Upper lobe of right lung (tissue), 1 donor: ENCODE data around the gene IL23R. TPM values are rescaled to one million over a fixed set of nuclear protein-coding genes. Genes with fewer than 3 reads are reported as not detected.

Experiments
- ATAC-seq: fragments of 200-7000 bp; cut with Tn5 transposase; one replicate; pipeline ENCODE4 v1.9.1; 2020; ENCODE audit warnings: mild to moderate bottlenecking, moderate library complexity
- DNase-seq: peaks from one replicate; pipeline ENCODE4 v3.0.0-alpha.2; 2020
- H3K27ac ChIP-seq: fragments of 200-600 bp; one replicate; pipeline ENCODE4 v1.8.0; 2022
- H3K27me3 ChIP-seq: fragments of 200-600 bp; one replicate; pipeline ENCODE4 v1.8.0; 2022; ENCODE audit warnings: mild to moderate bottlenecking
- H3K36me3 ChIP-seq: fragments of 200-600 bp; one replicate; pipeline ENCODE4 v1.8.0; 2022
- H3K4me1 ChIP-seq: fragments of 200-600 bp; one replicate; pipeline ENCODE4 v1.8.0; 2022
- H3K4me3 ChIP-seq: fragments of 200-600 bp; one replicate; pipeline ENCODE4 v1.8.0; 2022; ENCODE audit warnings: mild to moderate bottlenecking
- H3K9me3 ChIP-seq: fragments of 200-600 bp; one replicate; pipeline ENCODE4 v1.8.0; 2022
- intact Hi-C: fragments of 100-400 bp; cut with DNase I; formaldehyde crosslinking; loops from one replicate; pipeline ENCODE4 v1.11.0; 2022
- total RNA-seq: library from RNA; stranded (reverse); fragmentation: NEBNext Ultra II Directional; extraction: Animal tissue kit (Norgen Biotek cat#: 25700); gene quantifications from one replicate; pipeline ENCODE4 v1.2.1, GENCODE V29; 2021
- TF ChIP-seq, protein P1 (sequence below): fragments of 200-600 bp; IDR thresholded peaks from one replicate; pipeline ENCODE4 v1.8.0; 2022; ENCODE audit warnings: antibody characterized with exemption
- donor health status: DM: no; HTN: yes; CAD: no; lungs with severe emphysema.

The IL23R gene
- total RNA-seq, 1 donor from 2014 or later = 0.20 TPM

- TF ChIP-seq, protein P1, sequence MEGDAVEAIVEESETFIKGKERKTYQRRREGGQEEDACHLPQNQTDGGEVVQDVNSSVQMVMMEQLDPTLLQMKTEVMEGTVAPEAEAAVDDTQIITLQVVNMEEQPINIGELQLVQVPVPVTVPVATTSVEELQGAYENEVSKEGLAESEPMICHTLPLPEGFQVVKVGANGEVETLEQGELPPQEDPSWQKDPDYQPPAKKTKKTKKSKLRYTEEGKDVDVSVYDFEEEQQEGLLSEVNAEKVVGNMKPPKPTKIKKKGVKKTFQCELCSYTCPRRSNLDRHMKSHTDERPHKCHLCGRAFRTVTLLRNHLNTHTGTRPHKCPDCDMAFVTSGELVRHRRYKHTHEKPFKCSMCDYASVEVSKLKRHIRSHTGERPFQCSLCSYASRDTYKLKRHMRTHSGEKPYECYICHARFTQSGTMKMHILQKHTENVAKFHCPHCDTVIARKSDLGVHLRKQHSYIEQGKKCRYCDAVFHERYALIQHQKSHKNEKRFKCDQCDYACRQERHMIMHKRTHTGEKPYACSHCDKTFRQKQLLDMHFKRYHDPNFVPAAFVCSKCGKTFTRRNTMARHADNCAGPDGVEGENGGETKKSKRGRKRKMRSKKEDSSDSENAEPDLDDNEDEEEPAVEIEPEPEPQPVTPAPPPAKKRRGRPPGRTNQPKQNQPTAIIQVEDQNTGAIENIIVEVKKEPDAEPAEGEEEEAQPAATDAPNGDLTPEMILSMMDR = no peak
- intact Hi-C loops = no loop called here
- H3K4me1 ChIP-seq = peaks cover 9% of the 10 kb centered on the region
These were observed 15.3 kb upstream of the IL23R start for GRCh38 chr1:67150931-67151330.

DNA sequence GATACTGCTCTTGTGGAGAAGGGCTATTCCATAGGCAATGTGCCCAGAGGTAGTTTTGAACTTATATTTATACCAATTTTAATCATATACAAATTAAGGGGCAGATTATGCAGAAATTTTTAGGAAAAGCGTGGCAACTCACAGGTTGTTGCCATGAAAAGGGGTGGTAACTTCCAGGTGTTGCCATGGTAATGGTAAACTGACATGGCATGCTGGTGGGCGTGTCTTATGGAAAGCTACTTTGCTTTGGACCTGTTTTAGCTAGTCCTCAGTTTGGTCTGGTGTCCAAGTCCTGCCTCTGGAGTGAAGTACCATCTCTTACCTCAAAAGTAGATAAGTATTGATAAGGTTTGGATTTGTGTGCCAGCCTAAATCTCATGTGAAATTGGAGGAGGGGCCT lies 7.9 kb upstream of the IL23R start:
- Histone ChIP-seq H3K4me3 (no peak overlapping the region), H3K27ac (no peak overlapping the region), H3K36me3 (no peaks in the 10 kb centered on the region), H3K27me3 (no peaks in the 10 kb centered on the region), H3K9me3 (no peaks in the 10 kb centered on the region), H3K4me1 (no peaks in the 10 kb centered on the region)
- DNase-seq = no peak
- ATAC-seq = no peak
- TF ChIP-seq, protein P1 = no peak
- intact Hi-C loops = no loop called here

More at GRCh38 chr1:67150931-67151330, 15.3 kb upstream of the IL23R start:
- Histone ChIP-seq H3K27ac (no peak overlapping the region), H3K27me3 (no peaks in the 10 kb centered on the region), H3K9me3 (no peaks in the 10 kb centered on the region), H3K36me3 (no peaks in the 10 kb centered on the region), H3K4me3 (no peak overlapping the region)
- ATAC-seq (no peak), DNase-seq (no peak)

- no peak for ATAC-seq
- Histone ChIP-seq H3K9me3 (no peaks in the 10 kb centered on the region), H3K4me1 (no peaks in the 10 kb centered on the region), H3K27ac (no peak overlapping the region), H3K36me3 (no peaks in the 10 kb centered on the region), H3K27me3 (no peaks in the 10 kb centered on the region), H3K4me3 (no peak overlapping the region)
- intact Hi-C loops = no loop called here
- no peak for DNase-seq
- TF ChIP-seq, protein P1 = no peak
These were observed 7.0 kb upstream of the IL23R start for GRCh38 chr1:67159233-67159632.

- Histone ChIP-seq H3K9me3 (no peaks in the 10 kb centered on the region), H3K4me3 (no peak overlapping the region), H3K27ac (no peak overlapping the region), H3K4me1 (no peaks in the 10 kb centered on the region), H3K27me3 (no peaks in the 10 kb centered on the region), H3K36me3 (no peaks in the 10 kb centered on the region)
- no peak for ATAC-seq
- no peak for DNase-seq
- intact Hi-C loops = no loop called here
- TF ChIP-seq, protein P1 = no peak
These were observed 3.3 kb upstream of the IL23R start for GRCh38 chr1:67162954-67163353.

- Histone ChIP-seq H3K27me3 (no peaks in the 10 kb centered on the region), H3K9me3 (no peaks in the 10 kb centered on the region), H3K36me3 (no peaks in the 10 kb centered on the region), H3K27ac (no peak overlapping the region), H3K4me3 (no peak overlapping the region), H3K4me1 (no peaks in the 10 kb centered on the region)
- DNase-seq = no peak
- TF ChIP-seq, protein P1 = no peak
- intact Hi-C loops = no loop called here
- ATAC-seq = no peak
These were observed 699 bp upstream of the IL23R start for GRCh38 chr1:67165468-67166041.

GRCh38 chr1:67169496-67169895 lies 3.2 kb downstream of the IL23R start:
- intact Hi-C loops = no loop called here
- Histone ChIP-seq H3K27me3 (no peaks in the 10 kb centered on the region), H3K4me1 (no peaks in the 10 kb centered on the region), H3K27ac (no peak overlapping the region), H3K36me3 (no peaks in the 10 kb centered on the region), H3K9me3 (no peaks in the 10 kb centered on the region), H3K4me3 (no peak overlapping the region)
- ATAC-seq = peak; percentile 41
- TF ChIP-seq, protein P1 = no peak
- DNase-seq = no peak
